ENCODE measurements around the gene MRE11.

GRCh38 chr11:94518300-94518699 is 24.7 kb upstream of the MRE11 start:
- no peak for TF ChIP-seq CTCF (optimal IDR thresholded peaks at IDR 0.05 in 1 of 3, IDR thresholded peaks at IDR 0.05 in 1 of 3, conservative IDR thresholded peaks at IDR 0.05 in 1 of 3; ENCODE audit: extremely low read depth in 1 of 3, insufficient read depth in 2 of 3, low read length in 3 of 3)
- no peak for TF ChIP-seq EZH2 (IDR thresholded peaks at IDR 0.05; ENCODE audit: low read length)
